ENCODE measurements around the gene IRAK3. TPM values are rescaled to one million over a fixed set of nuclear protein-coding genes. Genes with fewer than 3 reads are reported as not detected.

IRAK3 gene
- total RNA-seq, 1 experiment from 2014 or later: 0.07 TPM

- ChIA-PET CTCF (no interaction called here), POLR2A (ENCODE audit: unreplicated experiment) (no interaction called here)
- BruUV-seq (replicated peaks): no TSS peak
- H3K9me3 ChIP-seq (ENCODE audit: insufficient read depth, low read depth): no peaks in the 10 kb centered on the region; the same call in 1 of the 2 replicates
- intact Hi-C loops (cut with micrococcal nuclease; ENCODE audit: unreplicated experiment): no loop called here
- H3K9me2 ChIP-seq (ENCODE audit: insufficient read depth): no peaks in the 10 kb centered on the region
- H3K79me2 ChIP-seq (ENCODE audit: low read depth): peaks cover 5% of the 10 kb centered on the region
- no peaks in the 10 kb centered on the region for H3K4me1 ChIP-seq (replicated peaks; ENCODE audit: insufficient read depth)
- TF ChIP-seq CTCF (conservative IDR thresholded peaks at IDR 0.05) (no peak), EZH2 (IDR thresholded peaks at IDR 0.05; ENCODE audit: low read depth) (no peak)
- H3K4me3 ChIP-seq: no peak overlapping the region
- no peak for DNase-seq
- H2AFZ ChIP-seq: no peak overlapping the region
- H4K20me1 ChIP-seq (ENCODE audit: insufficient read depth): no peaks in the 10 kb centered on the region
- H3K27me3 ChIP-seq (ENCODE audit: insufficient read depth, low read depth): no peaks in the 10 kb centered on the region
- H3K4me2 ChIP-seq: no peak overlapping the region
- H3F3A ChIP-seq (ENCODE audit: insufficient read depth, low read depth): no peaks in the 10 kb centered on the region
- 0 out of 2 replicates have a peak, but pooled peaks cover 5% of the 10 kb centered on the region for H3K36me3 ChIP-seq (ENCODE audit: low read depth)
- no peak overlapping the region for H3K27ac ChIP-seq
These were observed 28.3 kb upstream of the IRAK3 start for GRCh38 chr12:66160704-66161103.

GRCh38 chr12:66162701-66163100, 26.3 kb upstream of the IRAK3 start:
- POLR2A ChIA-PET (ENCODE audit: unreplicated experiment): interaction anchor here (0.6 kb wide), 1 partner anchor 679 kb away, joined by 4 read pairs; no protein-coding TSS in a partner anchor
- H3K4me2 ChIP-seq: no peak overlapping the region
- no TSS peak for BruUV-seq (replicated peaks)
- TF ChIP-seq EZH2 (IDR thresholded peaks at IDR 0.05; ENCODE audit: low read depth) (no peak), CTCF (conservative IDR thresholded peaks at IDR 0.05) (no peak)
- H3K79me2 ChIP-seq (ENCODE audit: low read depth): peaks cover 17% of the 10 kb centered on the region
- no peaks in the 10 kb centered on the region for H3K27me3 ChIP-seq (ENCODE audit: insufficient read depth, low read depth)
- H3K27ac ChIP-seq: no peak overlapping the region
- 0 out of 2 replicates have a peak, but pooled peaks cover 3% of the 10 kb centered on the region for H3K9me2 ChIP-seq (ENCODE audit: insufficient read depth)
- no peaks in the 10 kb centered on the region for H4K20me1 ChIP-seq (ENCODE audit: insufficient read depth)
- H3K4me1 ChIP-seq (replicated peaks; ENCODE audit: insufficient read depth): no peaks in the 10 kb centered on the region
- no peaks in the 10 kb centered on the region for H3F3A ChIP-seq (ENCODE audit: insufficient read depth, low read depth)
- CTCF ChIA-PET: no interaction called here
- no peak overlapping the region for H3K4me3 ChIP-seq
- H3K9me3 ChIP-seq (ENCODE audit: insufficient read depth, low read depth): no peaks in the 10 kb centered on the region; the same call in 1 of the 2 replicates
- 0 out of 2 replicates have a peak, but pooled peaks cover 5% of the 10 kb centered on the region for H3K36me3 ChIP-seq (ENCODE audit: low read depth)
- intact Hi-C loops (cut with micrococcal nuclease; ENCODE audit: unreplicated experiment): no loop called here
- H2AFZ ChIP-seq: no peak overlapping the region
- no peak for DNase-seq

DNA sequence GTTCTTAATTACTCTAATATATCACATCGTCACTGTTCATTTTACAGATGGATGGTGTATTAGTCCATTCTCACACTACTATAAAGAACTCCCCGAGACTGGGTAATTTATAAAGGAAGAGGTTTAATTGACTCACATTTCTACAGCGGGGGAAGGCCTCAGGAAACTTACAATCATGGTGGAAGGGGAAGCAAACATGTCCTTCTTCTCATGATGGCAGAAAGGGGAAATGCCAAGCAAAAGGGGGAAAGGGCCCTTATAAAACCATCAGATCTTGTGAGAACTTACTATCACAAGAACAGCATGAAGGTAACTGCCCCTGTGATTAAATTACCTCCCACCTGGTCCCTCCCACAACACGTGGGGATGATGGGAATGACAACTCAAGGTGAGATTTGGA, 25.7 kb upstream of the IRAK3 start:
- ChIA-PET POLR2A (ENCODE audit: unreplicated experiment) (no interaction called here), CTCF (no interaction called here)
- Histone ChIP-seq H3K79me2 (ENCODE audit: low read depth) (peaks cover 23% of the 10 kb centered on the region), H3K4me3 (no peak overlapping the region), H2AFZ (no peak overlapping the region), H4K20me1 (ENCODE audit: insufficient read depth) (no peaks in the 10 kb centered on the region), H3K9me2 (ENCODE audit: insufficient read depth) (0 out of 2 replicates have a peak, but pooled peaks cover 3% of the 10 kb centered on the region), H3F3A (ENCODE audit: insufficient read depth, low read depth) (no peaks in the 10 kb centered on the region), H3K9me3 (ENCODE audit: insufficient read depth, low read depth) (no peaks in the 10 kb centered on the region; the same call in 1 of the 2 replicates), H3K36me3 (ENCODE audit: low read depth) (0 out of 2 replicates have a peak, but pooled peaks cover 5% of the 10 kb centered on the region), H3K27me3 (ENCODE audit: insufficient read depth, low read depth) (no peaks in the 10 kb centered on the region), H3K4me2 (no peak overlapping the region), H3K27ac (no peak overlapping the region), H3K4me1 (replicated peaks; ENCODE audit: insufficient read depth) (peaks cover 4% of the 10 kb centered on the region)
- no peak for DNase-seq
- BruUV-seq (replicated peaks): no TSS peak
- intact Hi-C loops (cut with micrococcal nuclease; ENCODE audit: unreplicated experiment): no loop called here
- TF ChIP-seq EZH2 (IDR thresholded peaks at IDR 0.05; ENCODE audit: low read depth) (no peak), CTCF (conservative IDR thresholded peaks at IDR 0.05) (no peak)
